GM23338 (cell line): ENCODE results near the gene ALMS1. TPM values are rescaled to one million over a fixed set of nuclear protein-coding genes. Genes with fewer than 3 reads are reported as not detected.

Source experiments
- ATAC-seq: fragments of 200-7000 bp; cut with Tn5 transposase; 3 replicates; pipeline ENCODE4 v1.9.1; 2020
- DNase-seq: peaks from one replicate; pipeline ENCODE4 v3.0.0-alpha.2; 2015; ENCODE audit warnings: low spot score
- H2AFZ ChIP-seq: fragments of 200-600 bp; sonication (generic); 2 replicates; pipeline ENCODE4 v1.8.0; 2016; ENCODE audit warnings: antibody characterized with exemption, mild to moderate bottlenecking, moderate library complexity
- H3F3A ChIP-seq: fragments of 200-600 bp; sonication (generic); replicated peaks from 2 replicates; pipeline ENCODE4 v1.8.0; 2017; ENCODE audit warnings: antibody characterized with exemption, mixed run types, low read depth
- H3K27ac ChIP-seq: fragments of 200-600 bp; sonication (generic); 2 replicates; pipeline ENCODE4 v1.6.1; 2016; ENCODE audit warnings: low read depth
- H3K27me3 ChIP-seq: fragments of 200-600 bp; sonication (generic); 2 replicates; pipeline ENCODE4 v1.8.0; 2016; ENCODE audit warnings: mild to moderate bottlenecking, mixed run types, moderate library complexity; ENCODE audit not compliant: insufficient read depth
- H3K36me3 ChIP-seq: fragments of 200-600 bp; sonication (generic); 2 replicates; pipeline ENCODE4 v1.8.0; 2016; ENCODE audit warnings: mild to moderate bottlenecking; ENCODE audit not compliant: insufficient read depth
- H3K4me1 ChIP-seq: fragments of 200-600 bp; sonication (generic); 2 replicates; pipeline ENCODE4 v1.8.0; 2016; ENCODE audit warnings: mild to moderate bottlenecking, moderate library complexity; ENCODE audit not compliant: insufficient read depth
- H3K4me2 ChIP-seq: fragments of 200-600 bp; sonication (generic); 2 replicates; pipeline ENCODE4 v1.7.1; 2017; ENCODE audit warnings: mixed run types
- H3K4me3 ChIP-seq: fragments of 200-600 bp; sonication (generic); 2 replicates; pipeline ENCODE4 v1.6.1; 2016; ENCODE audit warnings: mixed run types
- H3K79me2 ChIP-seq: fragments of 200-600 bp; sonication (generic); replicated peaks from 2 replicates; pipeline ENCODE4 v1.8.0; 2017; ENCODE audit warnings: mild to moderate bottlenecking; ENCODE audit not compliant: insufficient read depth
- H3K9me2 ChIP-seq: fragments of 200-600 bp; sonication (generic); 2 replicates; pipeline ENCODE4 v1.8.0; 2017; ENCODE audit not compliant: insufficient read depth
- H4K20me1 ChIP-seq: fragments of 200-600 bp; sonication (generic); replicated peaks from 2 replicates; pipeline ENCODE4 v1.8.0; 2017; ENCODE audit warnings: mild to moderate bottlenecking; ENCODE audit not compliant: insufficient read depth
- H3K27ac Mint-ChIP-seq: 2 replicates; pipeline ENCODE4 v1.8.0; 2020; ENCODE audit warnings: inconsistent platforms, mild to moderate bottlenecking, moderate library complexity, mixed read lengths
- H3K27me3 Mint-ChIP-seq: 3 replicates; pipeline ENCODE4 v1.8.0; 2022; ENCODE audit warnings: low read depth, mild to moderate bottlenecking, moderate library complexity, mixed read lengths, inconsistent platforms; ENCODE audit not compliant: insufficient read depth, poor library complexity
- H3K36me3 Mint-ChIP-seq: 3 replicates; pipeline ENCODE4 v1.8.0; 2021; ENCODE audit warnings: low read depth, mild to moderate bottlenecking, inconsistent platforms, moderate library complexity, mixed read lengths
- H3K4me1 Mint-ChIP-seq: 3 replicates; pipeline ENCODE4 v1.8.0; 2020; ENCODE audit warnings: mild to moderate bottlenecking, inconsistent platforms, mixed read lengths
- H3K4me3 Mint-ChIP-seq: 3 replicates; pipeline ENCODE4 v1.8.0; 2021; ENCODE audit warnings: moderate library complexity, mild to moderate bottlenecking, inconsistent platforms, mixed read lengths
- H3K9me3 Mint-ChIP-seq: 3 replicates; pipeline ENCODE4 v1.8.0; 2020; ENCODE audit warnings: moderate library complexity, mild to moderate bottlenecking, inconsistent platforms, mixed read lengths
- CTCF ChIP-seq, 2 experiments: fragments of 200-600 bp in 1 of 2; sonication (generic) in 1 of 2; conservative IDR thresholded peaks; 2 replicates each; pipeline versions ENCODE4 v1.5.1 to v1.6.1; 2016 to 2017; ENCODE audit warnings: antibody characterized with exemption in 2 of 2, low read depth in 2 of 2, mild to moderate bottlenecking in 2 of 2, moderate library complexity in 1 of 2
- EZH2 ChIP-seq: fragments of 200-600 bp; sonication (generic); IDR thresholded peaks from one replicate; pipeline ENCODE4 v1.8.0; 2017; ENCODE audit warnings: antibody characterized with exemption, mild to moderate bottlenecking, low read depth; ENCODE audit not compliant: unreplicated experiment
- EZH2phosphoT487 ChIP-seq: fragments of 200-600 bp; sonication (generic); IDR thresholded peaks from one replicate; pipeline ENCODE4 v1.8.1; 2018; ENCODE audit warnings: antibody characterized with exemption; ENCODE audit not compliant: unreplicated experiment
- NANOG ChIP-seq: IDR thresholded peaks from 2 replicates; pipeline ENCODE4 v1.6.1; 2016; ENCODE audit warnings: antibody characterized with exemption, borderline replicate concordance
- POLR2AphosphoS5 ChIP-seq: IDR thresholded peaks from 2 replicates; pipeline ENCODE4 v1.6.1; 2016; ENCODE audit warnings: antibody characterized with exemption, low read depth
- ZNF114 ChIP-seq: fragments of 250-450 bp; sonication (Bioruptor Pico); IDR thresholded peaks from 2 replicates; pipeline ENCODE4 v1.5.0; 2020; ENCODE audit warnings: mild to moderate bottlenecking, moderate library complexity
- ZNF331 ChIP-seq: fragments of 250-450 bp; sonication (Bioruptor Pico); IDR thresholded peaks from 2 replicates; pipeline ENCODE4 v1.5.0; 2020; ENCODE audit warnings: low read depth, mild to moderate bottlenecking, moderate library complexity
- ZNF462 ChIP-seq: fragments of 250-450 bp; sonication (Bioruptor Pico); IDR thresholded peaks from 2 replicates; pipeline ENCODE4 v1.5.0; 2020; ENCODE audit warnings: mild to moderate bottlenecking, moderate library complexity
- polyA plus RNA-seq: library from polyadenylated mRNA; unstranded; fragments of >200 nt; fragmentation: Nextera tagmentation; extraction: Ambion mirVana; gene quantifications from 2 replicates; pipeline ENCODE4 v1.2.1, GENCODE V29; 2016
- total RNA-seq: library from RNA; depleted of rRNA; stranded (reverse); fragments of >200 nt; shearing (Covaris generic); gene quantifications from 2 replicates; pipeline ENCODE4 v1.2.3, GENCODE V29; 2014

The ALMS1 gene
- total and polyA plus RNA-seq, 2 experiments from 2014 or later: 38.8 to 65.7 TPM

DNA sequence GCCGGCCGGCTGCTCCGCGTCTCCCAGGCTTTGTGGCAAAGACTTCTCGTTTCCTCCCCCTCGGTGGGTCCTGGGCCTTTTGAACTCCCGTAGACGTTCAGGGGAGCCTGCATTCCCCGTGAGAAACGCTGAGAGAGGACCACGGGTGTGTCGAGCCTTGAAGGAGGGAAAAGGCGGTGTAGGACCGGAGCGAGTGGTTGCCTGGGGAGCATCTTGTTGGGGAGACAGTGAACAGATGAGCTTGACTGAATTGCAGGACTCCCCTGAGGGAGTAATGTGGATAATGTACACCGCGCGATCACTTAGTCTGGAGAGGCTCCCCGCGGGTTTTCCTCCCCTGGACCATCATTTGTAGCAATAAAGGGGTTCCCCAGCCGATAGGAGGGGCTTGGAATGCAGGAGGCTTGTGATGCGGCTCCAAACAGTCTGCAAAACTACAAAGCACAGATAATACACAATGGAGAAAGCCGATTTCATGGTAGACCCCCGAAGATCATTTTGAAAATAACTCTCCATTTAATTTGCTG is 769 bp downstream of the ALMS1 start:
- DNase-seq: peak; percentile 40
- peak overlapping the region; percentile 94 for H3K4me3 Mint-ChIP-seq

DNA sequence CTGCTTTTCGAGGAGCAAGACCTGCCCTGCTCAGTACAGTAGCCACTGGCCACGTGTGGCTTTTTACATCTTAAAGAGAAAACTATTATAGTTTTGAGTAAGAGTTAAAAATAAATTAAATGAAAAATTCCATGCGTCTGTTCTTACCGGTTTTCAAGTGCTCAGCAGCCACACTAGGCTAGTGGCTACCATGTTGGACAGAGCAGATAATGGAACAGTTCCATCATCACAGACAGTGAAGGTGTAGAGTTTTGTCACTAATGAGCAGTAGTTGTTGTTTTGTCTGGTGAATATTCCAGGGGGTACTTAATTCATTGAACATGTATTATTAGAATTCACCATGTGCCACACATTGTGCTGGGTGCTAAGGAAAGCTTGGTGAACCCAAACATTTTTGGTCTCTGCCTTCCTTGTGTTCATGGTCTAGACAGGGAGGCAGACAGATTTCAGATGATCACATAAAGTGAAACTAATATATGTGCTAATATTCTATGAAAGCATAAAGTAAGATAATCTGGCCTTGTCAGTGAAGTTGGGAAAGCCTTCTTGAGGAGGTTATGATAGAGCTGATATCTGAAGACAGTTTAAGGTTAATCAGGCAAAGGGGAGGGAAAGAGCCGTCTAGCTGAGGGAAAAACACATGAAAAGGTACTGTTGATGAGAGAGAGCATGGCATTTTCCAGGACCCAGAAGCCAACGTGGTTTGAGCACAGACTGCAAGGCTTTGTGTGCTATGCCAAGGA is 1.4 kb downstream of the ALMS1 start:
- Histone ChIP-seq H3F3A (0 out of 2 replicates have a peak, but pooled peaks cover 3% of the 10 kb centered on the region), H4K20me1 (peaks cover 10% of the 10 kb centered on the region; the same call in 1 of the 2 replicates), H3K36me3 (no peaks in the 10 kb centered on the region), H3K79me2 (peaks cover 58% of the 10 kb centered on the region), H2AFZ (peak overlapping the region; percentile 94), H3K4me2 (peak overlapping the region; percentile 85), H3K9me2 (no peaks in the 10 kb centered on the region), H3K4me3 (peak overlapping the region; percentile 98), H3K27me3 (peaks cover 19% of the 10 kb centered on the region; the same call in 1 of the 2 replicates), H3K27ac (peak overlapping the region; percentile 95), H3K4me1 (peaks cover 10% of the 10 kb centered on the region; the same call in 1 of the 2 replicates)
- DNase-seq: no peak
- H3K27me3 Mint-ChIP-seq: peaks cover 6% of the 10 kb centered on the region
- ATAC-seq: no peak
- peak overlapping the region; percentile 94; the same call in 1 of the 2 replicates for H3K27ac Mint-ChIP-seq
- H3K4me3 Mint-ChIP-seq: peak overlapping the region; percentile 94
- H3K36me3 Mint-ChIP-seq: no peaks in the 10 kb centered on the region; the same call in 2 of the 3 replicates
- peaks cover 14% of the 10 kb centered on the region for H3K4me1 Mint-ChIP-seq
- H3K9me3 Mint-ChIP-seq: no peaks in the 10 kb centered on the region
- TF ChIP-seq ZNF331 (CRISPR knock-in tag) (no peak), POLR2AphosphoS5 (no peak), CTCF (conservative IDR thresholded peaks at IDR 0.05; ENCODE audit: low read depth in 2 of 2) (no peak), EZH2phosphoT487 (no peak), ZNF462 (CRISPR knock-in tag) (no peak), ZNF114 (CRISPR knock-in tag) (no peak), EZH2 (no peak)

More for the DNA sequence above, 769 bp downstream of the ALMS1 start:
- no peaks in the 10 kb centered on the region for H3K9me2 ChIP-seq
- H3K4me1 ChIP-seq: peaks cover 10% of the 10 kb centered on the region; the same call in 1 of the 2 replicates
- peaks cover 10% of the 10 kb centered on the region; the same call in 1 of the 2 replicates for H4K20me1 ChIP-seq
- TF ChIP-seq NANOG (no peak), POLR2AphosphoS5 (0 out of 2 replicates have a peak, but pooled peaks have one; percentile 3)
- peak overlapping the region; percentile 98 for H3K4me3 ChIP-seq
- Mint-ChIP-seq H3K36me3 (no peaks in the 10 kb centered on the region; the same call in 2 of the 3 replicates), H3K27me3 (peaks cover 6% of the 10 kb centered on the region), H3K27ac (peak overlapping the region; percentile 94), H3K4me1 (peaks cover 14% of the 10 kb centered on the region), H3K9me3 (no peaks in the 10 kb centered on the region)
- H3K27ac ChIP-seq: peak overlapping the region; percentile 95
- no peaks in the 10 kb centered on the region for H3K36me3 ChIP-seq
- peak overlapping the region; percentile 85 for H3K4me2 ChIP-seq
- peak; percentile 8 for ATAC-seq
- H3K79me2 ChIP-seq: peaks cover 51% of the 10 kb centered on the region
- H3K27me3 ChIP-seq: peaks cover 25% of the 10 kb centered on the region
- peak overlapping the region; percentile 94 for H2AFZ ChIP-seq
- H3F3A ChIP-seq: 0 out of 2 replicates have a peak, but pooled peaks cover 3% of the 10 kb centered on the region
